ENCODE data around the gene ACACA.

Gene ACACA

DNA sequence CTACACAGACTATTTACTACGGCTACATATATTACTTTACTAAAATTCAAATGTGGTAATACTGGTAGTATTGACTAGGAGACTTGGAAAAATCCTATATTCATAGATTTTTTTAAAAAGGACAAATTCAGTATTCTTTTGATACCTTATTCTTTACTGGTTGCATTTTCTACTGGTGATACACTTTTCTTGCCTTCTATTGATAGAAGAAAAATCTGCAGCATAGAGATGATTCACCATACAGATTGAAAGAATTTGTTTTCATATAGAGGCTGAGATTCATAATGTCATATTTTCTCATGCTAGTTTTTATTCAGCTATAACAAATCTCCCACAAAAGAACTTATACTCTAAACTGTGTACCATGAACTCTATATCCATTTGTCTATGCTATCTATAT is 226.3 kb downstream of the ACACA start:
- Histone ChIP-seq H3K4me1 (no peaks in the 10 kb centered on the region), H3K9ac (no peak overlapping the region), H3K36me3 (ENCODE audit: control insufficient read depth, insufficient read depth, low read length) (no peaks in the 10 kb centered on the region), H3K4me3 (ENCODE audit: low read depth, low read length) (no peak overlapping the region), H3K4me2 (ENCODE audit: low read length) (no peak overlapping the region), H3K27ac (no peak overlapping the region), H2AFZ (no peak overlapping the region), H3K79me2 (no peaks in the 10 kb centered on the region), H3K9me3 (ENCODE audit: control insufficient read depth, low read length) (no peaks in the 10 kb centered on the region), H3K27me3 (ENCODE audit: control insufficient read depth, insufficient read depth, low read length) (no peaks in the 10 kb centered on the region)
- TF ChIP-seq, protein P1, sequence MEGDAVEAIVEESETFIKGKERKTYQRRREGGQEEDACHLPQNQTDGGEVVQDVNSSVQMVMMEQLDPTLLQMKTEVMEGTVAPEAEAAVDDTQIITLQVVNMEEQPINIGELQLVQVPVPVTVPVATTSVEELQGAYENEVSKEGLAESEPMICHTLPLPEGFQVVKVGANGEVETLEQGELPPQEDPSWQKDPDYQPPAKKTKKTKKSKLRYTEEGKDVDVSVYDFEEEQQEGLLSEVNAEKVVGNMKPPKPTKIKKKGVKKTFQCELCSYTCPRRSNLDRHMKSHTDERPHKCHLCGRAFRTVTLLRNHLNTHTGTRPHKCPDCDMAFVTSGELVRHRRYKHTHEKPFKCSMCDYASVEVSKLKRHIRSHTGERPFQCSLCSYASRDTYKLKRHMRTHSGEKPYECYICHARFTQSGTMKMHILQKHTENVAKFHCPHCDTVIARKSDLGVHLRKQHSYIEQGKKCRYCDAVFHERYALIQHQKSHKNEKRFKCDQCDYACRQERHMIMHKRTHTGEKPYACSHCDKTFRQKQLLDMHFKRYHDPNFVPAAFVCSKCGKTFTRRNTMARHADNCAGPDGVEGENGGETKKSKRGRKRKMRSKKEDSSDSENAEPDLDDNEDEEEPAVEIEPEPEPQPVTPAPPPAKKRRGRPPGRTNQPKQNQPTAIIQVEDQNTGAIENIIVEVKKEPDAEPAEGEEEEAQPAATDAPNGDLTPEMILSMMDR (IDR thresholded peaks at IDR 0.05), result no peak

DNA sequence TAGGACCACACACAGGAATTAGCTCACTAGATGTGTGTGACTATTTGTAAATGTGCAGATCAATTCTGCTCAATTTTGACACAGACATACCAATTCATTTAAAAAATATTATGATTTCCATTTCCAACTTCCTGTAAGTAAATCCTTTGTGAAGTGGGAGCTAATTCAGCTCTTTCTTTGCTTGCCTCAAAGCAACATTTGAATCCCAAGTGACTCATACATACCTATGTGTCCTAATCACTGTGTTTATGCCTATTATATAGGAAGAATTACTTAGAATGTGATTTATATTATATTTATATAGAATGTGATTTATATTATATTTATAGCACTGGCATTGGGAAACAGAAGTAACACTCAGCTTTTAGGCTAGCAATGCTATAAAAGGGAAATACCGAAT is 226.7 kb downstream of the ACACA start:
- Histone ChIP-seq H3K4me2 (ENCODE audit: low read length) (no peak overlapping the region), H3K36me3 (ENCODE audit: control insufficient read depth, insufficient read depth, low read length) (no peaks in the 10 kb centered on the region), H3K9me3 (ENCODE audit: control insufficient read depth, low read length) (no peaks in the 10 kb centered on the region), H2AFZ (no peak overlapping the region), H3K9ac (no peak overlapping the region), H3K79me2 (no peaks in the 10 kb centered on the region), H3K4me1 (no peaks in the 10 kb centered on the region), H3K4me3 (ENCODE audit: low read depth, low read length) (no peak overlapping the region), H3K27ac (no peak overlapping the region), H3K27me3 (ENCODE audit: control insufficient read depth, insufficient read depth, low read length) (no peaks in the 10 kb centered on the region)
- TF ChIP-seq, protein P1 (IDR thresholded peaks at IDR 0.05), result no peak

DNA sequence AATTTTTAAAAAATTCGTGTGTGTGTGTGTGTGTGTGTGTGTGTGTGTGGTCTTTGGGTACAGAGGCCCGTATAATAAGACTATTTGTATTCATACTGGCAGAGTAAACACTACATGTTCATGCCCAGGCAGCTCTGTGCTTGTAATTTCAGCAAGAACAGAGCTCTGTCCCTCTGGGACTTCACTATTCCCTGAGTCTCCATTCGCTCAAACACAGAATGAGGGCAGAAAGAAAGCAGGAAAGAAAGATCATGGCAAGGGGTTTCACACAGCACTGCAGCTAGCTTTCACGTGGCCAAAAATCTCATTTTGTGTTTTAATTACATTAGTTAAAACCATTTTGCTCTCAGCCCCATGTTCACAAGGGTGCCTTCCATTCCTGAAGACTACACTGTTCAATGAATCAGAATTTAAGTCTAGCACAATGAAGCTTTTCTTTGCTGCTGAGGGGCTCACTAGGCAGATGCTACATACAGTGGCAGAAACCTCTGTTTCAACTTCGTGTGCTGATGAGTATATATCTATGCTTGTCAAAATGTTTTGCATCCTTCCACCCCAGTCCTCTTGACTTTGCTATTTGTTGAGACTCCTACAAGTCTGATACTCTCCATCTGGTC is 229.3 kb downstream of the ACACA start:
- H3K4me2 ChIP-seq (ENCODE audit: low read length), result no peak overlapping the region
- TF ChIP-seq, protein P1 (IDR thresholded peaks at IDR 0.05), result no peak
- no peak overlapping the region for H2AFZ ChIP-seq
- no peaks in the 10 kb centered on the region for H3K4me1 ChIP-seq
- H3K36me3 ChIP-seq (ENCODE audit: control insufficient read depth, insufficient read depth, low read length), result no peaks in the 10 kb centered on the region
- H3K4me3 ChIP-seq (ENCODE audit: low read depth, low read length), result no peak overlapping the region
- no peak overlapping the region for H3K27ac ChIP-seq
- H3K79me2 ChIP-seq, result no peaks in the 10 kb centered on the region
- no peaks in the 10 kb centered on the region for H3K27me3 ChIP-seq (ENCODE audit: control insufficient read depth, insufficient read depth, low read length)
- no peak overlapping the region for H3K9ac ChIP-seq
- H3K9me3 ChIP-seq (ENCODE audit: control insufficient read depth, low read length), result no peaks in the 10 kb centered on the region

DNA sequence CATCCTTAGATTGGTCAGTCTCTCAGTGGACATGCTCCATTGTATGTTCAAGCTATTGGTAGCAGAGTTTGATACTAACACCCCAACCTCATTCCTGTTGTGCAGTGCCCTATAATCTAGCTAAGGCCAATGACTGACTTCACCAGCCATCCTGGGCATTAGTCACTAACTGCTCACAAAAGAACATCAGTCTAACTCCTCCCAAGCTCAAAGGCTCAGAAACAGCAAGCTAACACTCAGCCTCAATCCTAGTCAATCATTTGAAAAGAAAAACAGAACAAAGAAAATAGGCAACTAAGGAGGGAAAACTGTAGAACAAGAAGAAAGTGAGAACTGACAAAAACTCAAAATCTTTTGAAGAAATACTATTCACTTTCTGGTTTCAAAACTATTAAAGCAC is 229.9 kb downstream of the ACACA start:
- Histone ChIP-seq H3K4me3 (ENCODE audit: low read depth, low read length) (no peak overlapping the region), H3K4me1 (no peaks in the 10 kb centered on the region), H3K4me2 (ENCODE audit: low read length) (no peak overlapping the region), H3K9ac (no peak overlapping the region), H3K9me3 (ENCODE audit: control insufficient read depth, low read length) (no peaks in the 10 kb centered on the region), H3K79me2 (no peaks in the 10 kb centered on the region), H3K27me3 (ENCODE audit: control insufficient read depth, insufficient read depth, low read length) (no peaks in the 10 kb centered on the region), H3K36me3 (ENCODE audit: control insufficient read depth, insufficient read depth, low read length) (no peaks in the 10 kb centered on the region), H3K27ac (no peak overlapping the region), H2AFZ (no peak overlapping the region)
- TF ChIP-seq, protein P1 (IDR thresholded peaks at IDR 0.05), result no peak

DNA sequence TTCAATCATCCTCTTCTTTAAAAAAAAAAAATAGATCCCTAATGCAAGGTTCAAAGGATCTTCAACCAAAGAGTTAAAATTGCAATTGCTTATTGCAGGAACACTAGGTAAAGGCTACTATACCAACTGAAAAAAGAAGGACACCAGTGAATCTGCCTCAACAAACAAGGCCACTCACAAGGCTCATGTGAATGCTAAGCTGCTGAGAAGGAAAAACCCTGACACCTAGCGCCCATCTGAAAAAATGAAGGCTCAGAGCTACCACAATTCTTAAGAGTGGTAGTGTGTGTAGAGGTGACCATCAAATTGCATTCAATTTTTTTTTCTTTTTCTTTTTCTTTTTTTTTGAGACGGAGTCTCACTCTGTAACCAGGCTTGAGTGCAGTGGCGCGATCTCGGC is 232.4 kb downstream of the ACACA start:
- Histone ChIP-seq H3K27me3 (ENCODE audit: control insufficient read depth, insufficient read depth, low read length) (no peaks in the 10 kb centered on the region), H3K27ac (no peak overlapping the region), H3K36me3 (ENCODE audit: control insufficient read depth, insufficient read depth, low read length) (no peaks in the 10 kb centered on the region), H3K79me2 (no peaks in the 10 kb centered on the region), H3K4me3 (ENCODE audit: low read depth, low read length) (no peak overlapping the region), H3K4me2 (ENCODE audit: low read length) (no peak overlapping the region), H3K4me1 (peaks cover 7% of the 10 kb centered on the region), H3K9ac (no peak overlapping the region), H2AFZ (no peak overlapping the region), H3K9me3 (ENCODE audit: control insufficient read depth, low read length) (no peaks in the 10 kb centered on the region)
- TF ChIP-seq, protein P1 (IDR thresholded peaks at IDR 0.05), result peak; percentile 70
